DMS153 treated with DMSO at 0.1 percent for 48 hours (cell line): ENCODE measurements around the gene GPRIN2.
"Not testable (repeated sequence)": the region's sequence is repeated elsewhere in the genome, so short reads cannot be mapped to it uniquely, and the experiment has no call there.

Experiments used
- DNase-seq: peaks from one replicate; lab custom pipeline; 2025; ENCODE audit not compliant: unreplicated experiment; lab: John Stamatoyannopoulos, UW

Gene GPRIN2

GRCh38 chr10:46570655-46571054, 14.2 kb upstream of the GPRIN2 start:
- DNase-seq = not testable (repeated sequence)

- DNase-seq = not testable (repeated sequence)
These were observed 10.7 kb upstream of the GPRIN2 start for GRCh38 chr10:46567151-46567550.

- peak; percentile 20 for DNase-seq
These were observed 9.3 kb upstream of the GPRIN2 start for GRCh38 chr10:46565591-46566332.

- no peak for DNase-seq
These were observed 4.5 kb upstream of the GPRIN2 start for GRCh38 chr10:46560952-46561351.

- DNase-seq = no peak
These were observed 3.9 kb upstream of the GPRIN2 start for GRCh38 chr10:46560381-46560780.

- no peak for DNase-seq
These were observed 2.8 kb upstream of the GPRIN2 start for GRCh38 chr10:46559231-46559671.

- DNase-seq = no peak
These were observed 2.1 kb upstream of the GPRIN2 start for GRCh38 chr10:46558392-46559185.

- no peak for DNase-seq
These were observed 1.6 kb upstream of the GPRIN2 start for GRCh38 chr10:46558122-46558391.

GRCh38 chr10:46557319-46558121, 1.1 kb upstream of the GPRIN2 start:
- no peak for DNase-seq

- DNase-seq = no peak
These were observed 544 bp downstream of the GPRIN2 start for GRCh38 chr10:46555713-46556514.

GRCh38 chr10:46555366-46555712, 1.1 kb downstream of the GPRIN2 start:
- no peak for DNase-seq

GRCh38 chr10:46554166-46554781, 2.2 kb downstream of the GPRIN2 start:
- no peak for DNase-seq

- DNase-seq = no peak
These were observed 3.0 kb downstream of the GPRIN2 start for GRCh38 chr10:46553238-46554049.

- no peak for DNase-seq
These were observed 3.8 kb downstream of the GPRIN2 start for GRCh38 chr10:46552526-46553237.

- DNase-seq = no peak
These were observed 4.5 kb downstream of the GPRIN2 start for GRCh38 chr10:46551701-46552525.

- no peak for DNase-seq
These were observed 5.4 kb downstream of the GPRIN2 start for GRCh38 chr10:46550795-46551700.

- DNase-seq = no peak
These were observed 6.2 kb downstream of the GPRIN2 start for GRCh38 chr10:46550076-46550790.
